Glutamatergic neuron (in vitro differentiated cells): ENCODE measurements around the gene XRCC5. TPM values are rescaled to one million over a fixed set of nuclear protein-coding genes. Genes with fewer than 3 reads are reported as not detected.

Source experiments
- DNase-seq: peaks from one replicate; pipeline ENCODE4 v3.0.0; 2022
- H3K27ac Mint-ChIP-seq: one replicate; pipeline ENCODE4 v1.8.0; 2020; ENCODE audit warnings: mild to moderate bottlenecking, mixed read lengths, inconsistent platforms; ENCODE audit not compliant: unreplicated experiment
- H3K27me3 Mint-ChIP-seq: one replicate; pipeline ENCODE4 v1.8.0; 2020; ENCODE audit warnings: mild to moderate bottlenecking, moderate library complexity, mixed read lengths, inconsistent platforms; ENCODE audit not compliant: unreplicated experiment
- H3K36me3 Mint-ChIP-seq: one replicate; pipeline ENCODE4 v1.8.0; 2020; ENCODE audit warnings: mild to moderate bottlenecking, mixed read lengths, inconsistent platforms; ENCODE audit not compliant: unreplicated experiment
- H3K4me1 Mint-ChIP-seq: one replicate; pipeline ENCODE4 v1.8.0; 2020; ENCODE audit warnings: mild to moderate bottlenecking, low read depth, mixed read lengths, inconsistent platforms; ENCODE audit not compliant: unreplicated experiment
- H3K4me3 Mint-ChIP-seq: one replicate; pipeline ENCODE4 v1.8.0; 2020; ENCODE audit warnings: mild to moderate bottlenecking, mixed read lengths, inconsistent platforms; ENCODE audit not compliant: unreplicated experiment
- H3K9me3 Mint-ChIP-seq: one replicate; pipeline ENCODE4 v1.8.0; 2020; ENCODE audit warnings: mild to moderate bottlenecking, moderate library complexity, mixed read lengths, inconsistent platforms; ENCODE audit not compliant: unreplicated experiment
- total RNA-seq: library from RNA; stranded (reverse); fragmentation: NEBNext Ultra II Directional; extraction: Animal tissue kit (Norgen Biotek cat#: 25700); gene quantifications from one replicate; pipeline ENCODE4 v1.2.1, GENCODE V29; 2021; ENCODE audit not compliant: unreplicated experiment
- TF ChIP-seq, protein P1 (sequence below): fragments of 200-600 bp; sonication (generic); IDR thresholded peaks from one replicate; pipeline ENCODE4 v1.5.0; 2021; ENCODE audit not compliant: partially characterized antibody, unreplicated experiment

Gene XRCC5
- total RNA-seq, 1 donor from 2014 or later, result 254 TPM

DNA sequence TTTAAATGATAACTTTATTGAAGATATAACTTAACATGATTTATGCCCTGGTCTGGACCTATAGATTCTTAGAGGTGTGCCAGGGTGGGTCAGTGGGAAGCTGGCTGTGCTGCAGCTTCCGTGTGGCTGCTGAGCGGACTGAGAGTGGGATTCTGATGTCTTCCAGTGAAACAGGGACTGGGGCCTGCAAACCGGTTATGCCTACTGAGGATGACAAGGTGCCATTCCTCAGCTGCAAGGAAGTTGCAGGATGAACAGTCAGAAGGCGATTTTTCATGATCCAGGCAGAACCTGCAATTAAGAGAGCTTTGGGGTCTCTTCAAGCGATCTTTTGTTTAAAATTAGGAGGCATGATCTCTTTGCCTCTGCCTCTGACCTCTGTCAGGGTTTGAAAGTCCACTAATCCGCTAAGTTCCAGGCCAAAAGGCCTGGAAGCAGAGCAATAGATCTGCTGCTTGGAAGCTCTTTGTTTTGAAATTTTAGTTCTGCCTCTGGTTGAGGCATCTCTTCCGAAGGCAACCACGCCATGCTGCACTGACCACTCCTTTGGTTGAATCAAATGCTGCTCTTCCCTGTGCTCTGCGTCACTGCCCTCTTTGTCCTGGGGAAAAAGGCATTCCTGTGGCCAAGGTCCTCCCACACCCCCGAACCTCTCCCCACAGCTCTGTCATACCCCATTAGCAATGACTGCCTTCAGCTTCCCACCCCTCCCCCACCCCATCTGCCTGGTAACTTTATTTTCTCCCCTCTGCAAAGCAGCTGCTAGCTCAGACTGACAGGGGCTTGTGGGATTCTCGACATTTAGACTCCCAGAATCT, 25.5 kb upstream of the XRCC5 start:
- H3K4me1 Mint-ChIP-seq, result peaks cover 33% of the 10 kb centered on the region
- H3K27ac Mint-ChIP-seq, result peak overlapping the region; percentile 100
- TF ChIP-seq, protein P1, sequence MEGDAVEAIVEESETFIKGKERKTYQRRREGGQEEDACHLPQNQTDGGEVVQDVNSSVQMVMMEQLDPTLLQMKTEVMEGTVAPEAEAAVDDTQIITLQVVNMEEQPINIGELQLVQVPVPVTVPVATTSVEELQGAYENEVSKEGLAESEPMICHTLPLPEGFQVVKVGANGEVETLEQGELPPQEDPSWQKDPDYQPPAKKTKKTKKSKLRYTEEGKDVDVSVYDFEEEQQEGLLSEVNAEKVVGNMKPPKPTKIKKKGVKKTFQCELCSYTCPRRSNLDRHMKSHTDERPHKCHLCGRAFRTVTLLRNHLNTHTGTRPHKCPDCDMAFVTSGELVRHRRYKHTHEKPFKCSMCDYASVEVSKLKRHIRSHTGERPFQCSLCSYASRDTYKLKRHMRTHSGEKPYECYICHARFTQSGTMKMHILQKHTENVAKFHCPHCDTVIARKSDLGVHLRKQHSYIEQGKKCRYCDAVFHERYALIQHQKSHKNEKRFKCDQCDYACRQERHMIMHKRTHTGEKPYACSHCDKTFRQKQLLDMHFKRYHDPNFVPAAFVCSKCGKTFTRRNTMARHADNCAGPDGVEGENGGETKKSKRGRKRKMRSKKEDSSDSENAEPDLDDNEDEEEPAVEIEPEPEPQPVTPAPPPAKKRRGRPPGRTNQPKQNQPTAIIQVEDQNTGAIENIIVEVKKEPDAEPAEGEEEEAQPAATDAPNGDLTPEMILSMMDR, result no peak
- peaks cover 6% of the 10 kb centered on the region for H3K36me3 Mint-ChIP-seq
- DNase-seq, result peak; percentile 76
- peak overlapping the region; percentile 93 for H3K4me3 Mint-ChIP-seq
- peaks cover 29% of the 10 kb centered on the region for H3K9me3 Mint-ChIP-seq
- peaks cover 21% of the 10 kb centered on the region for H3K27me3 Mint-ChIP-seq

DNA sequence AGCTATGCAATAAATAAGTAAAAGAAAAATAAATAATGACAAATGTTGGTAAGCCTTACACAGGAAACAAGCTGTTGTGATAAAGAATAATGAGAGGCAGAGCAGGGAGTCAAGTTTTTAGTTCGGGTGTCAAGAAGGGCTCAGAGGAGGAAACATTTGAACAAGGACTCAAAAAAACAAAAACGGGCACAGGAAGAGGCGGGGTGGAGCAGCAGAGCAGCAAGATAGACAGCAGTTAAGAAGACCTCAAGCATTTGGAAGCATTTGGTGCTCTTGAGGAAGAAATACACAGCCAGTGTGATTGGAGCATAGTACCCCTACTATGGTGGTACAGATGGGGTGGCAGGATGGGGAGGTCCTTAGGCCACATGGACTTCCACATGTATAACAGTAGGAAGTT, 24.6 kb upstream of the XRCC5 start:
- peak overlapping the region; percentile 93 for H3K4me3 Mint-ChIP-seq
- peaks cover 11% of the 10 kb centered on the region for H3K36me3 Mint-ChIP-seq
- peaks cover 35% of the 10 kb centered on the region for H3K4me1 Mint-ChIP-seq
- H3K27ac Mint-ChIP-seq, result peak overlapping the region; percentile 100
- no peak for DNase-seq
- peaks cover 29% of the 10 kb centered on the region for H3K9me3 Mint-ChIP-seq
- peaks cover 21% of the 10 kb centered on the region for H3K27me3 Mint-ChIP-seq
- TF ChIP-seq, protein P1, result no peak

- Mint-ChIP-seq H3K9me3 (peaks cover 28% of the 10 kb centered on the region), H3K36me3 (peaks cover 18% of the 10 kb centered on the region), H3K27ac (peak overlapping the region; percentile 100), H3K4me3 (peak overlapping the region; percentile 93), H3K27me3 (peaks cover 21% of the 10 kb centered on the region), H3K4me1 (peaks cover 39% of the 10 kb centered on the region)
- TF ChIP-seq, protein P1, result no peak
- no peak for DNase-seq
Measured at GRCh38 chr2:216086207-216086893, 22.8 kb upstream of the XRCC5 start.

DNA sequence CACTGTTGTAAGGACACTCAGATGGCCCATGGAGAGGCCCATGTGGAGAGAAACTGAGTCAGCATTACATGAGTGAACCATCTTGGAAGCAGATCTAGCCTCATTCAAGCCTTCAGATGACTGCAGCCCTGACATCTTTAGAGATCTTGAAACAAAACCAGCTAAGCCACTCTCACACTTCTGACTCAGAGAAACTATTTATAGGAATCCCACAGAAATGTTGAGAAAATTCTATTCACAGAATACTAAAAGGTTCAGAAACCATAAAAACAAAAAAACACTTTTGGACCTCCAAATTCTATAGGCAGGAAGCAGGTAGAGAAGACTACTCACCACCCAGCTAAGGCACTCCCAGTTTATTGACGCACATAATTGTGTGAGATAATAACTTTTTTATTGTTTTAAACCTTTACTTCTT, 18.8 kb upstream of the XRCC5 start:
- H3K4me1 Mint-ChIP-seq, result peaks cover 36% of the 10 kb centered on the region
- H3K4me3 Mint-ChIP-seq, result no peak overlapping the region
- TF ChIP-seq, protein P1, result no peak
- H3K27ac Mint-ChIP-seq, result peak overlapping the region; percentile 8
- no peaks in the 10 kb centered on the region for H3K9me3 Mint-ChIP-seq
- DNase-seq, result no peak
- peaks cover 18% of the 10 kb centered on the region for H3K36me3 Mint-ChIP-seq
- no peaks in the 10 kb centered on the region for H3K27me3 Mint-ChIP-seq

- Mint-ChIP-seq H3K4me3 (no peak overlapping the region), H3K9me3 (no peaks in the 10 kb centered on the region), H3K27ac (peak overlapping the region; percentile 48), H3K4me1 (peaks cover 21% of the 10 kb centered on the region), H3K36me3 (peaks cover 12% of the 10 kb centered on the region), H3K27me3 (no peaks in the 10 kb centered on the region)
- no peak for DNase-seq
- TF ChIP-seq, protein P1, result no peak
Measured at GRCh38 chr2:216092646-216093045, 16.5 kb upstream of the XRCC5 start.
